ENCODE results near the gene PIGO. TPM values are rescaled to one million over a fixed set of nuclear protein-coding genes. Genes with fewer than 3 reads are reported as not detected.

Gene PIGO
- polyA plus RNA-seq, 1 of the 3 experiments (the other 2 are of a cell fraction) = 31.0 TPM

GRCh38 chr9:35073279-35073612 lies 23.1 kb downstream of the PIGO start:
- Histone ChIP-seq H3K9me2 (no peaks in the 10 kb centered on the region), H3K4me2 (no peak overlapping the region), H3K4me3 (ENCODE audit: low read depth in 2 of 2, low read length in 1 of 2) (no peak overlapping the region), H3K27me3 (ENCODE audit: insufficient read depth) (no peaks in the 10 kb centered on the region), H3F3A (replicated peaks; ENCODE audit: insufficient read depth) (peaks cover 24% of the 10 kb centered on the region), H3K9me3 (no peaks in the 10 kb centered on the region), H4K20me1 (ENCODE audit: insufficient read depth) (peaks cover 41% of the 10 kb centered on the region), H2AFZ (ENCODE audit: low read depth) (peak overlapping the region; percentile 81), H3K79me2 (ENCODE audit: insufficient read depth) (peaks cover 54% of the 10 kb centered on the region), H3K36me3 (replicated peaks in 1 of 2; ENCODE audit: control insufficient read depth in 1 of 2, insufficient read depth in 2 of 2, low read length in 1 of 2) (peaks cover 23 to 37% of the 10 kb centered on the region in 2 experiments), H3K4me1 (ENCODE audit: control insufficient read depth in 1 of 2, insufficient read depth in 2 of 2, low read depth in 1 of 2, low read length in 1 of 2) (peaks cover 25 to 28% of the 10 kb centered on the region in 2 experiments), H3K9ac (peak overlapping the region; percentile 38; the same call in 1 of the 2 replicates), H3K27ac (ENCODE audit: low read depth in 2 of 2, low read length in 1 of 2) (peak overlapping the region; percentile 73 to 76)
- DNase-seq = no peak
- TF ChIP-seq, protein P1, sequence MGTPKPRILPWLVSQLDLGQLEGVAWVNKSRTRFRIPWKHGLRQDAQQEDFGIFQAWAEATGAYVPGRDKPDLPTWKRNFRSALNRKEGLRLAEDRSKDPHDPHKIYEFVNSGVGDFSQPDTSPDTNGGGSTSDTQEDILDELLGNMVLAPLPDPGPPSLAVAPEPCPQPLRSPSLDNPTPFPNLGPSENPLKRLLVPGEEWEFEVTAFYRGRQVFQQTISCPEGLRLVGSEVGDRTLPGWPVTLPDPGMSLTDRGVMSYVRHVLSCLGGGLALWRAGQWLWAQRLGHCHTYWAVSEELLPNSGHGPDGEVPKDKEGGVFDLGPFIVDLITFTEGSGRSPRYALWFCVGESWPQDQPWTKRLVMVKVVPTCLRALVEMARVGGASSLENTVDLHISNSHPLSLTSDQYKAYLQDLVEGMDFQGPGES (IDR thresholded peaks at IDR 0.05; ENCODE audit: low read depth, low read length) = no peak
- no peak for TF ChIP-seq RFX5 (IDR thresholded peaks at IDR 0.05; ENCODE audit: low read length)
- TF ChIP-seq REST (IDR thresholded peaks at IDR 0.05; ENCODE audit: low read depth, low read length) = no peak
- POLR2A ChIA-PET = no interaction called here
- 100% methylated on average over 2 of the region's 2 CpGs for WGBS (ENCODE audit: low lambda C conversion rate)
- CTCF ChIA-PET = no interaction called here

- H3K9me2 ChIP-seq = no peaks in the 10 kb centered on the region
- peaks cover 21 to 22% of the 10 kb centered on the region in 2 experiments for H3K4me1 ChIP-seq (ENCODE audit: control insufficient read depth in 1 of 2, insufficient read depth in 2 of 2, low read depth in 1 of 2, low read length in 1 of 2)
- H3K36me3 ChIP-seq (replicated peaks in 1 of 2; ENCODE audit: control insufficient read depth in 1 of 2, insufficient read depth in 2 of 2, low read length in 1 of 2) = peaks cover 23 to 42% of the 10 kb centered on the region in 2 experiments
- CTCF ChIA-PET = interaction anchor here (1.0 to 3.2 kb wide), 7 partner anchors 8 to 80 kb away, joined by 3 to 19 read pairs (median 4); partner anchors contain the start of genes FANCG and PIGO
- no peaks in the 10 kb centered on the region for H3K9me3 ChIP-seq
- H3K4me2 ChIP-seq = peak within 1 kb of the TSS; percentile 95
- peaks cover 54% of the 10 kb centered on the region for H3K79me2 ChIP-seq (ENCODE audit: insufficient read depth)
- peak within 1 kb of the TSS; percentile 100 for H3K9ac ChIP-seq
- H3K27ac ChIP-seq (ENCODE audit: low read depth in 2 of 2, low read length in 1 of 2) = peak within 1 kb of the TSS; percentile 97 to 100
- 15% methylated on average over 25 of the region's 54 CpGs for whole genome bisulfite sequencing (ENCODE audit: low lambda C conversion rate)
- peak within 1 kb of the TSS; percentile 89 to 97 for H3K4me3 ChIP-seq (ENCODE audit: low read depth in 2 of 2, low read length in 1 of 2)
- peaks cover 47% of the 10 kb centered on the region for H4K20me1 ChIP-seq (ENCODE audit: insufficient read depth)
- DNase-seq = peak; percentile 96
- POLR2A ChIA-PET = interaction anchor here (0.8 to 2.6 kb wide), 13 partner anchors 7 to 173 kb away, joined by 3 to 16 read pairs (median 5); partner anchors contain the start of genes DNAJB5, FANCG, PIGO and STOML2
- peaks cover 24% of the 10 kb centered on the region for H3F3A ChIP-seq (replicated peaks; ENCODE audit: insufficient read depth)
- peak within 1 kb of the TSS; percentile 81 for H2AFZ ChIP-seq (ENCODE audit: low read depth)
- H3K27me3 ChIP-seq (ENCODE audit: insufficient read depth) = no peaks in the 10 kb centered on the region
- TF ChIP-seq EP300 (IDR thresholded peaks at IDR 0.05; ENCODE audit: borderline replicate concordance in 1 of 2, low read depth in 1 of 2, low read length in 1 of 2) (peak in 1 of 2 experiments; percentile 87; a peak in 2 of 4 replicates), ELF1 (IDR thresholded peaks at IDR 0.05) (peak; percentile 65; the same call in 1 of the 2 replicates), SIN3A (IDR thresholded peaks at IDR 0.05; ENCODE audit: borderline replicate concordance, low read depth, low read length) (peak; percentile 59; the same call in 1 of the 2 replicates), RAD21 (IDR thresholded peaks at IDR 0.05; ENCODE audit: low read length) (no peak), NRF1 (IDR thresholded peaks at IDR 0.05; ENCODE audit: low read depth, low read length) (no peak), CHD2 (IDR thresholded peaks at IDR 0.05; ENCODE audit: low read length, partially characterized antibody) (peak; percentile 95), GATA2 (CRISPR knock-in tag; IDR thresholded peaks at IDR 0.05) (no peak), SMC3 (IDR thresholded peaks at IDR 0.05; ENCODE audit: low read depth, low read length) (no peak), RXRA (IDR thresholded peaks at IDR 0.05; ENCODE audit: borderline replicate concordance, low read depth) (no peak), PBX3 (IDR thresholded peaks at IDR 0.05) (peak; percentile 89), TCF12 (IDR thresholded peaks at IDR 0.05) (no peak), MXI1 (IDR thresholded peaks at IDR 0.05; ENCODE audit: low read depth, low read length) (peak; percentile 37; the same call in 1 of the 2 replicates), GABPA (IDR thresholded peaks at IDR 0.05; ENCODE audit: low read depth) (peak; percentile 49), RFX5 (IDR thresholded peaks at IDR 0.05; ENCODE audit: low read length) (peak; percentile 100), FOSL2 (IDR thresholded peaks at IDR 0.05; ENCODE audit: borderline replicate concordance, low read depth) (no peak), EZH2phosphoT487 (IDR thresholded peaks at IDR 0.05; ENCODE audit: borderline replicate concordance, low read depth) (no peak), POLR2AphosphoS5 (IDR thresholded peaks at IDR 0.05; ENCODE audit: low read depth, low read length) (peak; percentile 92)
- TF ChIP-seq, protein P2, sequence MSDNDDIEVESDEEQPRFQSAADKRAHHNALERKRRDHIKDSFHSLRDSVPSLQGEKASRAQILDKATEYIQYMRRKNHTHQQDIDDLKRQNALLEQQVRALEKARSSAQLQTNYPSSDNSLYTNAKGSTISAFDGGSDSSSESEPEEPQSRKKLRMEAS (IDR thresholded peaks at IDR 0.05; ENCODE audit: low read depth) = peak; percentile 36; the same call in 1 of the 2 replicates
Measured at GRCh38 chr9:35072461-35073278, 23.7 kb downstream of the PIGO start, which contains the start of gene VCP. VCP (minus strand) TSS chr9:35072625; CDS start chr9:35072353, 272 bp downstream.
